K562 (cell line): ENCODE measurements around the gene PDLIM5. TPM values are rescaled to one million over a fixed set of nuclear protein-coding genes. Genes with fewer than 3 reads are reported as not detected.
A peak's percentile ranks its signal among the peaks of the same experiment; 100 is the strongest.

Experiments used
- MAFK ChIP-seq: IDR thresholded peaks from 2 replicates; pipeline ENCODE4 v1.6.1; 2011; ENCODE audit warnings: low read length, improper control_type of control experiment
- MBD2 ChIP-seq: sonication (generic); IDR thresholded peaks from 2 replicates; pipeline ENCODE4 v1.6.1; 2016; ENCODE audit warnings: low read depth, borderline replicate concordance
- MEF2D ChIP-seq: conservative IDR thresholded peaks from 2 replicates; pipeline ENCODE4 v1.6.1; 2016; ENCODE audit warnings: low read depth, missing genetic modification characterization, missing compliant biosample characterization
- NUFIP1 ChIP-seq: fragments of 450-650 bp; IDR thresholded peaks from 2 replicates; pipeline ENCODE4 v1.6.1; 2018; ENCODE audit not compliant: partially characterized antibody
- SIN3B ChIP-seq: fragments of 450-650 bp; IDR thresholded peaks from 2 replicates; pipeline ENCODE4 v1.6.1; 2017; ENCODE audit warnings: low read depth, mild to moderate bottlenecking, moderate library complexity
- TEAD2 ChIP-seq: fragments of 450-650 bp; IDR thresholded peaks from 2 replicates; pipeline ENCODE4 v1.6.1; 2016; ENCODE audit warnings: missing genetic modification characterization, control low read depth, missing compliant biosample characterization
- ZNF174 ChIP-seq: fragments of 250-450 bp; sonication (Bioruptor Pico); IDR thresholded peaks from 2 replicates; pipeline ENCODE4 v1.4.0; 2020; ENCODE audit warnings: mild to moderate bottlenecking
- ZNF551 ChIP-seq: fragments of 250-450 bp; sonication (Bioruptor Pico); IDR thresholded peaks from 2 replicates; pipeline ENCODE4 v1.5.0; 2021; ENCODE audit warnings: mild to moderate bottlenecking, moderate library complexity
- polyA plus RNA-seq, 8 experiments: library from polyadenylated mRNA; depleted of rRNA in 4 of 8; stranded (reverse) in 5 of 8; unstranded in 3 of 8; fragments of >200 nt; fragmentation: Nextera tagmentation in 2 of 8; fragmentation: Illumina TruSeq in 1 of 8; extraction: Ambion mirVana in 2 of 8; extraction: Trizol in 1 of 8; gene quantifications; 2 replicates each; pipeline versions ENCODE4 v1.2.1 to v1.2.3, GENCODE V29; 2011 to 2014; ENCODE audit warnings: inconsistent platforms in 1 of 8, missing spikeins in 1 of 8
- total RNA-seq, 7 experiments: library from RNA; depleted of rRNA in 6 of 7; stranded (reverse); fragments of >200 nt in 6 of 7; fragmentation: Illumina TruSeq in 2 of 7; extraction: Trizol in 2 of 7; gene quantifications; 2 replicates each; pipeline versions ENCODE4 v1.2.1 to v1.2.3, GENCODE V29; 2011 to 2021; ENCODE audit warnings: low replicate concordance in 1 of 7
- TF ChIP-seq, protein P1 (sequence below): fragments of 450-650 bp; IDR thresholded peaks from 2 replicates; pipeline ENCODE4 v1.6.1; 2016; ENCODE audit warnings: mild to moderate bottlenecking, moderate library complexity
- TF ChIP-seq, protein P2 (sequence below): IDR thresholded peaks from 2 replicates; pipeline ENCODE4 v1.6.1; 2012; ENCODE audit warnings: low read depth, low read length, improper control_type of control experiment, borderline replicate concordance
- TF ChIP-seq, protein P3 (sequence below): fragments of 150-350 bp; conservative IDR thresholded peaks from 2 replicates; pipeline ENCODE4 v1.6.1; 2014; ENCODE audit warnings: low read length

PDLIM5 gene
- total and polyA plus RNA-seq, 9 of the 15 experiments (the other 6 are each of a cell fraction or from before 2014, with no cell fraction given) = 36.9 to 127 (median 62.5) TPM

DNA sequence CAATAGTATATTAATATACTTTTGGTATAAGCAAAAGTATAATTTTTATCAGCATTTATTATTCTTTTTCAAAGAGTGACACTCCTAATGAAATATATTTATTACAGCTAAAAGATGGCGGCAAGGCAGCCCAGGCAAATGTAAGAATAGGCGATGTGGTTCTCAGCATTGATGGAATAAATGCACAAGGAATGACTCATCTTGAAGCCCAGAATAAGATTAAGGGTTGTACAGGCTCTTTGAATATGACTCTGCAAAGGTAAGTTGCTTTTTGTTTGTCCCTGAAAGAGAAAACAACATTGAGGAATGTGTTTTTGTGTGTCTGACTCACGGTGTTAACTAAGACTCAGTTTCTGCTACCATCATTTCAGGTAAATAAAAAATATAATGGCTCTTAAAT lies 71.9 kb downstream of the PDLIM5 start (continued):
- TF ChIP-seq, protein P1, sequence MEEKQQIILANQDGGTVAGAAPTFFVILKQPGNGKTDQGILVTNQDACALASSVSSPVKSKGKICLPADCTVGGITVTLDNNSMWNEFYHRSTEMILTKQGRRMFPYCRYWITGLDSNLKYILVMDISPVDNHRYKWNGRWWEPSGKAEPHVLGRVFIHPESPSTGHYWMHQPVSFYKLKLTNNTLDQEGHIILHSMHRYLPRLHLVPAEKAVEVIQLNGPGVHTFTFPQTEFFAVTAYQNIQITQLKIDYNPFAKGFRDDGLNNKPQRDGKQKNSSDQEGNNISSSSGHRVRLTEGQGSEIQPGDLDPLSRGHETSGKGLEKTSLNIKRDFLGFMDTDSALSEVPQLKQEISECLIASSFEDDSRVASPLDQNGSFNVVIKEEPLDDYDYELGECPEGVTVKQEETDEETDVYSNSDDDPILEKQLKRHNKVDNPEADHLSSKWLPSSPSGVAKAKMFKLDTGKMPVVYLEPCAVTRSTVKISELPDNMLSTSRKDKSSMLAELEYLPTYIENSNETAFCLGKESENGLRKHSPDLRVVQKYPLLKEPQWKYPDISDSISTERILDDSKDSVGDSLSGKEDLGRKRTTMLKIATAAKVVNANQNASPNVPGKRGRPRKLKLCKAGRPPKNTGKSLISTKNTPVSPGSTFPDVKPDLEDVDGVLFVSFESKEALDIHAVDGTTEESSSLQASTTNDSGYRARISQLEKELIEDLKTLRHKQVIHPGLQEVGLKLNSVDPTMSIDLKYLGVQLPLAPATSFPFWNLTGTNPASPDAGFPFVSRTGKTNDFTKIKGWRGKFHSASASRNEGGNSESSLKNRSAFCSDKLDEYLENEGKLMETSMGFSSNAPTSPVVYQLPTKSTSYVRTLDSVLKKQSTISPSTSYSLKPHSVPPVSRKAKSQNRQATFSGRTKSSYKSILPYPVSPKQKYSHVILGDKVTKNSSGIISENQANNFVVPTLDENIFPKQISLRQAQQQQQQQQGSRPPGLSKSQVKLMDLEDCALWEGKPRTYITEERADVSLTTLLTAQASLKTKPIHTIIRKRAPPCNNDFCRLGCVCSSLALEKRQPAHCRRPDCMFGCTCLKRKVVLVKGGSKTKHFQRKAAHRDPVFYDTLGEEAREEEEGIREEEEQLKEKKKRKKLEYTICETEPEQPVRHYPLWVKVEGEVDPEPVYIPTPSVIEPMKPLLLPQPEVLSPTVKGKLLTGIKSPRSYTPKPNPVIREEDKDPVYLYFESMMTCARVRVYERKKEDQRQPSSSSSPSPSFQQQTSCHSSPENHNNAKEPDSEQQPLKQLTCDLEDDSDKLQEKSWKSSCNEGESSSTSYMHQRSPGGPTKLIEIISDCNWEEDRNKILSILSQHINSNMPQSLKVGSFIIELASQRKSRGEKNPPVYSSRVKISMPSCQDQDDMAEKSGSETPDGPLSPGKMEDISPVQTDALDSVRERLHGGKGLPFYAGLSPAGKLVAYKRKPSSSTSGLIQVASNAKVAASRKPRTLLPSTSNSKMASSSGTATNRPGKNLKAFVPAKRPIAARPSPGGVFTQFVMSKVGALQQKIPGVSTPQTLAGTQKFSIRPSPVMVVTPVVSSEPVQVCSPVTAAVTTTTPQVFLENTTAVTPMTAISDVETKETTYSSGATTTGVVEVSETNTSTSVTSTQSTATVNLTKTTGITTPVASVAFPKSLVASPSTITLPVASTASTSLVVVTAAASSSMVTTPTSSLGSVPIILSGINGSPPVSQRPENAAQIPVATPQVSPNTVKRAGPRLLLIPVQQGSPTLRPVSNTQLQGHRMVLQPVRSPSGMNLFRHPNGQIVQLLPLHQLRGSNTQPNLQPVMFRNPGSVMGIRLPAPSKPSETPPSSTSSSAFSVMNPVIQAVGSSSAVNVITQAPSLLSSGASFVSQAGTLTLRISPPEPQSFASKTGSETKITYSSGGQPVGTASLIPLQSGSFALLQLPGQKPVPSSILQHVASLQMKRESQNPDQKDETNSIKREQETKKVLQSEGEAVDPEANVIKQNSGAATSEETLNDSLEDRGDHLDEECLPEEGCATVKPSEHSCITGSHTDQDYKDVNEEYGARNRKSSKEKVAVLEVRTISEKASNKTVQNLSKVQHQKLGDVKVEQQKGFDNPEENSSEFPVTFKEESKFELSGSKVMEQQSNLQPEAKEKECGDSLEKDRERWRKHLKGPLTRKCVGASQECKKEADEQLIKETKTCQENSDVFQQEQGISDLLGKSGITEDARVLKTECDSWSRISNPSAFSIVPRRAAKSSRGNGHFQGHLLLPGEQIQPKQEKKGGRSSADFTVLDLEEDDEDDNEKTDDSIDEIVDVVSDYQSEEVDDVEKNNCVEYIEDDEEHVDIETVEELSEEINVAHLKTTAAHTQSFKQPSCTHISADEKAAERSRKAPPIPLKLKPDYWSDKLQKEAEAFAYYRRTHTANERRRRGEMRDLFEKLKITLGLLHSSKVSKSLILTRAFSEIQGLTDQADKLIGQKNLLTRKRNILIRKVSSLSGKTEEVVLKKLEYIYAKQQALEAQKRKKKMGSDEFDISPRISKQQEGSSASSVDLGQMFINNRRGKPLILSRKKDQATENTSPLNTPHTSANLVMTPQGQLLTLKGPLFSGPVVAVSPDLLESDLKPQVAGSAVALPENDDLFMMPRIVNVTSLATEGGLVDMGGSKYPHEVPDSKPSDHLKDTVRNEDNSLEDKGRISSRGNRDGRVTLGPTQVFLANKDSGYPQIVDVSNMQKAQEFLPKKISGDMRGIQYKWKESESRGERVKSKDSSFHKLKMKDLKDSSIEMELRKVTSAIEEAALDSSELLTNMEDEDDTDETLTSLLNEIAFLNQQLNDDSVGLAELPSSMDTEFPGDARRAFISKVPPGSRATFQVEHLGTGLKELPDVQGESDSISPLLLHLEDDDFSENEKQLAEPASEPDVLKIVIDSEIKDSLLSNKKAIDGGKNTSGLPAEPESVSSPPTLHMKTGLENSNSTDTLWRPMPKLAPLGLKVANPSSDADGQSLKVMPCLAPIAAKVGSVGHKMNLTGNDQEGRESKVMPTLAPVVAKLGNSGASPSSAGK = no peak
- TF ChIP-seq TEAD2 (tag) = no peak
- no peak for TF ChIP-seq NUFIP1
- TF ChIP-seq ZNF174 = no peak
- TF ChIP-seq, protein P2, sequence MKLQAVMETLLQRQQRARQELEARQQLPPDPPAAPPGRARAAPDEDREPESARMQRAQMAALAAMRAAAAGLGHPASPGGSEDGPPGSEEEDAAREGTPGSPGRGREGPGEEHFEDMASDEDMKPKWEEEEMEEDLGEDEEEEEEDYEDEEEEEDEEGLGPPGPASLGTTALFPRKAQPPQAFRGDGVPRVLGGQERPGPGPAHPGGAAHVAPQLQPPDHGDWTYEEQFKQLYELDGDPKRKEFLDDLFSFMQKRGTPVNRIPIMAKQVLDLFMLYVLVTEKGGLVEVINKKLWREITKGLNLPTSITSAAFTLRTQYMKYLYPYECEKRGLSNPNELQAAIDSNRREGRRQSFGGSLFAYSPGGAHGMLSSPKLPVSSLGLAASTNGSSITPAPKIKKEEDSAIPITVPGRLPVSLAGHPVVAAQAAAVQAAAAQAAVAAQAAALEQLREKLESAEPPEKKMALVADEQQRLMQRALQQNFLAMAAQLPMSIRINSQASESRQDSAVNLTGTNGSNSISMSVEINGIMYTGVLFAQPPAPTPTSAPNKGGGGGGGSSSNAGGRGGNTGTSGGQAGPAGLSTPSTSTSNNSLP = peak; percentile 45; the same call in 1 of the 2 replicates
- no peak for TF ChIP-seq ZNF551 (CRISPR knock-in tag)
- TF ChIP-seq SIN3B = no peak
- TF ChIP-seq MAFK = peak; percentile 17; the same call in 1 of the 2 replicates
- TF ChIP-seq, protein P3, sequence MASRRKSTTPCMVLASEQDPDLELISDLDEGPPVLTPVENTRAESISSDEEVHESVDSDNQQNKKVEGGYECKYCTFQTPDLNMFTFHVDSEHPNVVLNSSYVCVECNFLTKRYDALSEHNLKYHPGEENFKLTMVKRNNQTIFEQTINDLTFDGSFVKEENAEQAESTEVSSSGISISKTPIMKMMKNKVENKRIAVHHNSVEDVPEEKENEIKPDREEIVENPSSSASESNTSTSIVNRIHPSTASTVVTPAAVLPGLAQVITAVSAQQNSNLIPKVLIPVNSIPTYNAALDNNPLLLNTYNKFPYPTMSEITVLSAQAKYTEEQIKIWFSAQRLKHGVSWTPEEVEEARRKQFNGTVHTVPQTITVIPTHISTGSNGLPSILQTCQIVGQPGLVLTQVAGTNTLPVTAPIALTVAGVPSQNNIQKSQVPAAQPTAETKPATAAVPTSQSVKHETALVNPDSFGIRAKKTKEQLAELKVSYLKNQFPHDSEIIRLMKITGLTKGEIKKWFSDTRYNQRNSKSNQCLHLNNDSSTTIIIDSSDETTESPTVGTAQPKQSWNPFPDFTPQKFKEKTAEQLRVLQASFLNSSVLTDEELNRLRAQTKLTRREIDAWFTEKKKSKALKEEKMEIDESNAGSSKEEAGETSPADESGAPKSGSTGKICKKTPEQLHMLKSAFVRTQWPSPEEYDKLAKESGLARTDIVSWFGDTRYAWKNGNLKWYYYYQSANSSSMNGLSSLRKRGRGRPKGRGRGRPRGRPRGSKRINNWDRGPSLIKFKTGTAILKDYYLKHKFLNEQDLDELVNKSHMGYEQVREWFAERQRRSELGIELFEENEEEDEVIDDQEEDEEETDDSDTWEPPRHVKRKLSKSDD = no peak
- no peak for TF ChIP-seq MEF2D (tag)
- no peak for TF ChIP-seq MBD2
- TF ChIP-seq, all 486 proteins: peak for 15
